ENCODE data around the gene RNU5B-1.
"Not testable (repeated sequence)": the region's sequence is repeated elsewhere in the genome, so short reads cannot be mapped to it uniquely, and the experiment has no call there.

The RNU5B-1 gene

GRCh38 chr15:65304381-65305149 lies at the start of gene RNU5B-1:
RNU5B-1 (plus strand) TSS chr15:65304677.
- Histone ChIP-seq H3K4me3 (ENCODE audit: low read depth, low read length) (peak within 1 kb of the TSS; percentile 38), H3K4me1 (ENCODE audit: control insufficient read depth, insufficient read depth, low read length) (no peaks in the 10 kb centered on the region)

GRCh38 chr15:65254758-65255157 lies 49.7 kb upstream of the RNU5B-1 start:
- no peaks in the 10 kb centered on the region for H3K9me3 ChIP-seq (ENCODE audit: control insufficient read depth, insufficient read depth, low read length)
- H3K4me1 ChIP-seq (ENCODE audit: control insufficient read depth, insufficient read depth, low read length), result peaks cover 3% of the 10 kb centered on the region
- no peak overlapping the region for H3K4me3 ChIP-seq (ENCODE audit: low read depth, low read length)
- H3K9ac ChIP-seq (ENCODE audit: low read depth, low read length), result no peak overlapping the region
- H3K27me3 ChIP-seq (ENCODE audit: control insufficient read depth, insufficient read depth, low read length), result no peaks in the 10 kb centered on the region
- no peaks in the 10 kb centered on the region for H3K36me3 ChIP-seq (ENCODE audit: control insufficient read depth, insufficient read depth, low read length)

More at GRCh38 chr15:65304381-65305149, at the start of gene RNU5B-1:
- no peaks in the 10 kb centered on the region for H3K36me3 ChIP-seq (ENCODE audit: control insufficient read depth, insufficient read depth, low read length)
- H3K27me3 ChIP-seq (ENCODE audit: control insufficient read depth, insufficient read depth, low read length), result no peaks in the 10 kb centered on the region
- H3K9ac ChIP-seq (ENCODE audit: low read depth, low read length), result peak within 1 kb of the TSS; percentile 13
- no peaks in the 10 kb centered on the region for H3K9me3 ChIP-seq (ENCODE audit: control insufficient read depth, insufficient read depth, low read length)

GRCh38 chr15:65255486-65256140 lies 48.9 kb upstream of the RNU5B-1 start:
- Histone ChIP-seq H3K27me3 (ENCODE audit: control insufficient read depth, insufficient read depth, low read length) (no peaks in the 10 kb centered on the region), H3K9ac (ENCODE audit: low read depth, low read length) (no peak overlapping the region), H3K4me3 (ENCODE audit: low read depth, low read length) (no peak overlapping the region), H3K36me3 (ENCODE audit: control insufficient read depth, insufficient read depth, low read length) (peaks cover 4% of the 10 kb centered on the region), H3K9me3 (ENCODE audit: control insufficient read depth, insufficient read depth, low read length) (no peaks in the 10 kb centered on the region), H3K4me1 (ENCODE audit: control insufficient read depth, insufficient read depth, low read length) (peaks cover 3% of the 10 kb centered on the region)

- Histone ChIP-seq H3K9ac (ENCODE audit: low read depth, low read length) (no peak overlapping the region), H3K36me3 (ENCODE audit: control insufficient read depth, insufficient read depth, low read length) (peaks cover 5% of the 10 kb centered on the region), H3K4me1 (ENCODE audit: control insufficient read depth, insufficient read depth, low read length) (no peaks in the 10 kb centered on the region), H3K27me3 (ENCODE audit: control insufficient read depth, insufficient read depth, low read length) (no peaks in the 10 kb centered on the region), H3K9me3 (ENCODE audit: control insufficient read depth, insufficient read depth, low read length) (no peaks in the 10 kb centered on the region), H3K4me3 (ENCODE audit: low read depth, low read length) (no peak overlapping the region)
Observed at GRCh38 chr15:65258375-65259262, 45.9 kb upstream of the RNU5B-1 start.

GRCh38 chr15:65259367-65259797 lies 45.1 kb upstream of the RNU5B-1 start:
- Histone ChIP-seq H3K4me1 (ENCODE audit: control insufficient read depth, insufficient read depth, low read length) (no peaks in the 10 kb centered on the region), H3K36me3 (ENCODE audit: control insufficient read depth, insufficient read depth, low read length) (peaks cover 5% of the 10 kb centered on the region), H3K27me3 (ENCODE audit: control insufficient read depth, insufficient read depth, low read length) (no peaks in the 10 kb centered on the region), H3K9me3 (ENCODE audit: control insufficient read depth, insufficient read depth, low read length) (no peaks in the 10 kb centered on the region), H3K4me3 (ENCODE audit: low read depth, low read length) (no peak overlapping the region), H3K9ac (ENCODE audit: low read depth, low read length) (no peak overlapping the region)

GRCh38 chr15:65260968-65261367 lies 43.5 kb upstream of the RNU5B-1 start:
- no peaks in the 10 kb centered on the region for H3K27me3 ChIP-seq (ENCODE audit: control insufficient read depth, insufficient read depth, low read length)
- peaks cover 8% of the 10 kb centered on the region for H3K4me1 ChIP-seq (ENCODE audit: control insufficient read depth, insufficient read depth, low read length)
- H3K9ac ChIP-seq (ENCODE audit: low read depth, low read length), result no peak overlapping the region
- H3K36me3 ChIP-seq (ENCODE audit: control insufficient read depth, insufficient read depth, low read length), result peaks cover 5% of the 10 kb centered on the region
- no peak overlapping the region for H3K4me3 ChIP-seq (ENCODE audit: low read depth, low read length)
- H3K9me3 ChIP-seq (ENCODE audit: control insufficient read depth, insufficient read depth, low read length), result no peaks in the 10 kb centered on the region

GRCh38 chr15:65263313-65263712 lies 41.2 kb upstream of the RNU5B-1 start:
- Histone ChIP-seq H3K36me3 (ENCODE audit: control insufficient read depth, insufficient read depth, low read length) (peaks cover 5% of the 10 kb centered on the region), H3K9ac (ENCODE audit: low read depth, low read length) (no peak overlapping the region), H3K9me3 (ENCODE audit: control insufficient read depth, insufficient read depth, low read length) (no peaks in the 10 kb centered on the region), H3K4me3 (ENCODE audit: low read depth, low read length) (no peak overlapping the region), H3K27me3 (ENCODE audit: control insufficient read depth, insufficient read depth, low read length) (no peaks in the 10 kb centered on the region), H3K4me1 (ENCODE audit: control insufficient read depth, insufficient read depth, low read length) (peaks cover 8% of the 10 kb centered on the region)

GRCh38 chr15:65264863-65265430 lies 39.5 kb upstream of the RNU5B-1 start:
- peaks cover 8% of the 10 kb centered on the region for H3K4me1 ChIP-seq (ENCODE audit: control insufficient read depth, insufficient read depth, low read length)
- H3K27me3 ChIP-seq (ENCODE audit: control insufficient read depth, insufficient read depth, low read length), result no peaks in the 10 kb centered on the region

GRCh38 chr15:65266469-65266868 lies 38.0 kb upstream of the RNU5B-1 start:
- Histone ChIP-seq H3K9ac (ENCODE audit: low read depth, low read length) (no peak overlapping the region), H3K27me3 (ENCODE audit: control insufficient read depth, insufficient read depth, low read length) (no peaks in the 10 kb centered on the region), H3K9me3 (ENCODE audit: control insufficient read depth, insufficient read depth, low read length) (no peaks in the 10 kb centered on the region), H3K4me3 (ENCODE audit: low read depth, low read length) (no peak overlapping the region), H3K4me1 (ENCODE audit: control insufficient read depth, insufficient read depth, low read length) (peaks cover 11% of the 10 kb centered on the region), H3K36me3 (ENCODE audit: control insufficient read depth, insufficient read depth, low read length) (no peaks in the 10 kb centered on the region)

More at GRCh38 chr15:65264863-65265430, 39.5 kb upstream of the RNU5B-1 start:
- Histone ChIP-seq H3K9me3 (ENCODE audit: control insufficient read depth, insufficient read depth, low read length) (no peaks in the 10 kb centered on the region), H3K4me3 (ENCODE audit: low read depth, low read length) (no peak overlapping the region), H3K9ac (ENCODE audit: low read depth, low read length) (no peak overlapping the region), H3K36me3 (ENCODE audit: control insufficient read depth, insufficient read depth, low read length) (peaks cover 5% of the 10 kb centered on the region)

GRCh38 chr15:65268411-65268810 lies 36.1 kb upstream of the RNU5B-1 start:
- Histone ChIP-seq H3K4me3 (ENCODE audit: low read depth, low read length) (no peak overlapping the region), H3K27me3 (ENCODE audit: control insufficient read depth, insufficient read depth, low read length) (no peaks in the 10 kb centered on the region), H3K9ac (ENCODE audit: low read depth, low read length) (no peak overlapping the region), H3K36me3 (ENCODE audit: control insufficient read depth, insufficient read depth, low read length) (no peaks in the 10 kb centered on the region), H3K4me1 (ENCODE audit: control insufficient read depth, insufficient read depth, low read length) (peaks cover 11% of the 10 kb centered on the region), H3K9me3 (ENCODE audit: control insufficient read depth, insufficient read depth, low read length) (no peaks in the 10 kb centered on the region)

GRCh38 chr15:65270811-65271545 lies 33.5 kb upstream of the RNU5B-1 start:
- not testable (repeated sequence) for H3K4me1 ChIP-seq (ENCODE audit: control insufficient read depth, insufficient read depth, low read length); H3K9ac ChIP-seq (ENCODE audit: low read depth, low read length); H3K27me3 ChIP-seq (ENCODE audit: control insufficient read depth, insufficient read depth, low read length); H3K36me3 ChIP-seq (ENCODE audit: control insufficient read depth, insufficient read depth, low read length); H3K4me3 ChIP-seq (ENCODE audit: low read depth, low read length); H3K9me3 ChIP-seq (ENCODE audit: control insufficient read depth, insufficient read depth, low read length)
